BJ (cell line): ENCODE measurements around the gene KCNK6. TPM values are rescaled to one million over a fixed set of nuclear protein-coding genes. Genes with fewer than 3 reads are reported as not detected.
A peak's percentile ranks its signal among the peaks of the same experiment; 100 is the strongest.

Experiments
- CTCF ChIA-PET: fragments of 350-600 bp; formaldehyde crosslinking; extraction: SDS; loops from one replicate; lab custom pipeline; 2021; ENCODE audit warnings: antibody characterized with exemption, inconsistent platforms; lab: Yijun Ruan, JAX
- POLR2A ChIA-PET: fragments of 300-600 bp; sonication (Branson Sonifier 250); formaldehyde crosslinking; extraction: SDS; loops from one replicate; lab custom pipeline; 2021; ENCODE audit warnings: antibody characterized with exemption; lab: Charles Lee
- DNase-seq: peaks from one replicate; pipeline ENCODE4 v3.0.0-alpha.2; 2011; ENCODE audit warnings: low read depth
- H3K27me3 ChIP-seq: 2 replicates; pipeline ENCODE4 v1.6.0; 2011; ENCODE audit warnings: low read length; ENCODE audit not compliant: control insufficient read depth, insufficient read depth
- H3K36me3 ChIP-seq: 2 replicates; pipeline ENCODE4 v1.5.1; 2011; ENCODE audit warnings: low read length; ENCODE audit not compliant: control insufficient read depth, insufficient read depth
- H3K4me3 ChIP-seq: 2 replicates; pipeline ENCODE4 v1.5.1; 2011; ENCODE audit warnings: low read depth, mild to moderate bottlenecking, control low read depth, low read length
- polyA plus RNA-seq: library from polyadenylated mRNA; depleted of rRNA; stranded (reverse); fragments of >200 nt; gene quantifications from 2 replicates; pipeline ENCODE4 v1.2.3, GENCODE V29; 2011
- TF ChIP-seq, protein P1 (sequence below): IDR thresholded peaks from 2 replicates; pipeline ENCODE4 v1.5.1; 2011; ENCODE audit warnings: low read depth, mild to moderate bottlenecking, control low read depth, inconsistent platforms, low read length, moderate library complexity; ENCODE audit not compliant: insufficient read depth

Gene KCNK6
- polyA plus RNA-seq, 1 experiment: 16.5 TPM

DNA sequence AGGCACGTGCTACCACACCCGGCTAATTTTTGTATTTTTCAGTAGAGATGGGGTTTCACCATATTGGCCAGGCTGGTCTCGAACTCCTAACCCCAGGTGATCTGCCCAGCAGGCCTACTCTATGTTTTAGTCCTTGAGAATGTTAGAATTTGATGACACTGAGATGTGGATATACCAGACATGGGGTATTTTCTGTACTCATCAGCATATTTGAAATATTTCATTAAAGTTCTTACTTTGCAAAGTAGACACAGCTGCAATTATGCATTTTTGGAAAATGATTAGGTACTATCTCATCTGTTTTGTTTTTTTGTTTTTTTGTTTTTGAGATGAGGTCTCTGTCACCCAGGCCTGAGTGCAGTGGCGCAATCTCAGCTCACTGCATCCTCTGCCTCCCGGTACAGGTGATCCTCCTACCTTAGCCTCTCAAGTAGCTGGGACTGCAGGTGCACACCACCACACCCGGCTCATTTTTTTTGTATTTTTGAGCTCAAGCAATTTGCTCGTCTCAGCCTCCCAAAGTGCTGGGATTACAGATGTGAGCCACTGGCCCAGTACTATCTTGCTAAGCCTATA, 42.6 kb upstream of the KCNK6 start:
- ChIA-PET CTCF (interaction anchor here (0.9 kb wide), 1 partner anchor 9 kb away, joined by 3 read pairs; no protein-coding TSS in a partner anchor), POLR2A (no interaction called here)

DNA sequence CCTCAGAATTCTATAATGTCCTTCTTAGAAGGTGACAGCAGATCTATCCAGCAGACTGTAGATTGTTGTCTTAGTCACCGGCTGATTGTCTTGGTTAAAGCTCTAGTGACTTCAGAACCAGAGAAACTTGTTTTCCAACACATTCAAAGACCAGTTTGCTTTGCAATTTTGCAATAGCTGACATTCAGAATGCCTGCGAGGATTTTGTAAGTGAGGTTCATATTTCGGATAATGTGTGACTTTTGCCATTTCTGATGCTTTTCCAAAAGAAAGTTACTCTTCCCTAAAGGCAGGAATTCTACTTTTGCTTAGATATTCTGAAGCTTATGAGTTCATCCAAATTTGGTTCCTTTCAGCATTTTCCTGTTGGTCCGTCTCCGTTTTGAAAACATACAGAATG, 42.1 kb upstream of the KCNK6 start:
- H3K4me3 ChIP-seq: no peak overlapping the region
- POLR2A ChIA-PET: no interaction called here
- CTCF ChIA-PET: interaction anchor here (0.9 kb wide), 1 partner anchor 9 kb away, joined by 3 read pairs; no protein-coding TSS in a partner anchor
- no peaks in the 10 kb centered on the region for H3K36me3 ChIP-seq
- H3K27me3 ChIP-seq: no peaks in the 10 kb centered on the region
- no peak for DNase-seq
- TF ChIP-seq, protein P1, sequence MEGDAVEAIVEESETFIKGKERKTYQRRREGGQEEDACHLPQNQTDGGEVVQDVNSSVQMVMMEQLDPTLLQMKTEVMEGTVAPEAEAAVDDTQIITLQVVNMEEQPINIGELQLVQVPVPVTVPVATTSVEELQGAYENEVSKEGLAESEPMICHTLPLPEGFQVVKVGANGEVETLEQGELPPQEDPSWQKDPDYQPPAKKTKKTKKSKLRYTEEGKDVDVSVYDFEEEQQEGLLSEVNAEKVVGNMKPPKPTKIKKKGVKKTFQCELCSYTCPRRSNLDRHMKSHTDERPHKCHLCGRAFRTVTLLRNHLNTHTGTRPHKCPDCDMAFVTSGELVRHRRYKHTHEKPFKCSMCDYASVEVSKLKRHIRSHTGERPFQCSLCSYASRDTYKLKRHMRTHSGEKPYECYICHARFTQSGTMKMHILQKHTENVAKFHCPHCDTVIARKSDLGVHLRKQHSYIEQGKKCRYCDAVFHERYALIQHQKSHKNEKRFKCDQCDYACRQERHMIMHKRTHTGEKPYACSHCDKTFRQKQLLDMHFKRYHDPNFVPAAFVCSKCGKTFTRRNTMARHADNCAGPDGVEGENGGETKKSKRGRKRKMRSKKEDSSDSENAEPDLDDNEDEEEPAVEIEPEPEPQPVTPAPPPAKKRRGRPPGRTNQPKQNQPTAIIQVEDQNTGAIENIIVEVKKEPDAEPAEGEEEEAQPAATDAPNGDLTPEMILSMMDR: no peak

More for the DNA sequence above, 42.6 kb upstream of the KCNK6 start:
- no peak for DNase-seq
- TF ChIP-seq, protein P1: no peak
- no peaks in the 10 kb centered on the region for H3K36me3 ChIP-seq
- H3K4me3 ChIP-seq: no peak overlapping the region
- no peaks in the 10 kb centered on the region for H3K27me3 ChIP-seq

DNA sequence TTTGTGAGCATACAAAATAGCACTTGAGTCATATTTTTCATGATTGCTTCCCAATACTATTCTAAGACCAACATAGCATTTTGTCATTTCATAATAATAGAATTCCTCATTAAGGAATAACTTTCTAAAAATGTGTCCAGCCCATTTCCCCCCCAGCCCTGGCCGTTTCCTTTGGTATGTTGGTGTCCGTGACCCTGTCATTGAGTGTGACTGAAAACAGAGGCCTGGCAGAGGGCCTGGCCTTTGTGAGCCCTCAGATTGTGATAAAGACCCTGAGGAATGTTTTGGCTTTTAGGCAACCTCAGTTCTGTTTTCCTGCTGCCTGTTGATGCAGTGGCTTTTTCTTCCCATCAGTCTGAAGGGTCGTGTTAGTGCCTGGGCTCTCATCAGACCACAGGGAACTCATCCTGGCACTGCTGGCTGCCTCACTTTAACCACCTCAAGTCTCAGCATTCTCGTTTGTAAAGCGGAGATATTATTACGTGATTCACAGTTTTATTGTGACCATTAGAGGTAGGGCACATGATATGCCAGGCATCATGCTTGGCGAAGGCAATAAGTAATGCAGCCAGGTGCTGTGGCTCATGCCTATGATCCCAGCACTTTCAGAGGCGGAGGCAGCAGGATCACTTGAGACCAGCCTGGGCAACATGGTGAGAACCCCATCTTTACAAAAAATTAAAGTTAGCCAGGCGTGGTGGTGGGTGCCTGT, 41.5 kb upstream of the KCNK6 start:
- no peaks in the 10 kb centered on the region for H3K27me3 ChIP-seq
- no peaks in the 10 kb centered on the region for H3K36me3 ChIP-seq
- DNase-seq: peak; percentile 63
- TF ChIP-seq, protein P1: no peak
- POLR2A ChIA-PET: no interaction called here
- no peak overlapping the region for H3K4me3 ChIP-seq
- CTCF ChIA-PET: interaction anchor here (0.9 kb wide), 1 partner anchor 10 kb away, joined by 3 read pairs; no protein-coding TSS in a partner anchor

DNA sequence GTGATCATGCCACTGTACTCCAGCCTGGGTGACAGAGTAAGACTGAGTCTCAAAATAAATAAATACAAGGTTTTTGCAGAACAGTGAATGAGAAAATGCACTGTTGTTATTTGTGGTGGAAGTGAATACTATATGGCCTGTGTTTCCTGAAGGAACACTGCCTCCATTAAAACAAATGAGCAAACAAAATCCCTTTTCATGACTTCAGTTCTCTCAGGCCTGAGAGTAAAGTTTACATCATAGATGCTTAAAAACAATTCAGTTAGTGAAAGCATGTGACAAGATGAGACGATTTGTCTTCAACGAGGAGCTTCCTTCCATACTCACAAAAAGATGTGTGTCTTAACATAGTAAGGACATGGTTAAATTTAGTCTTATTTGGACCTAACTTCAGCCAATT, 40.9 kb upstream of the KCNK6 start:
- Histone ChIP-seq H3K4me3 (no peak overlapping the region), H3K36me3 (no peaks in the 10 kb centered on the region), H3K27me3 (no peaks in the 10 kb centered on the region)
- ChIA-PET CTCF (interaction anchor here (0.8 kb wide), 1 partner anchor 29 kb away, joined by 3 read pairs; no protein-coding TSS in a partner anchor), POLR2A (no interaction called here)
- TF ChIP-seq, protein P1: no peak
- DNase-seq: no peak
